22Rv1 (cell line): Measurements from ENCODE around the gene RAET1E.
"Not testable (repeated sequence)": the region's sequence is repeated elsewhere in the genome, so short reads cannot be mapped to it uniquely, and the experiment has no call there.

ENCODE experiments used
- ZFX ChIP-seq: fragments of 450-650 bp; IDR thresholded peaks from 2 replicates; pipeline ENCODE4 v1.6.1; 2017; ENCODE audit warnings: antibody characterized with exemption, borderline replicate concordance
- TF ChIP-seq, protein P1 (sequence below): fragments of 450-650 bp; IDR thresholded peaks from 2 replicates; pipeline ENCODE4 v1.5.1; 2017; ENCODE audit warnings: mild to moderate bottlenecking

GRCh38 chr6:149943321-149943720 is 45.4 kb upstream of the RAET1E start:
- TF ChIP-seq, protein P1, sequence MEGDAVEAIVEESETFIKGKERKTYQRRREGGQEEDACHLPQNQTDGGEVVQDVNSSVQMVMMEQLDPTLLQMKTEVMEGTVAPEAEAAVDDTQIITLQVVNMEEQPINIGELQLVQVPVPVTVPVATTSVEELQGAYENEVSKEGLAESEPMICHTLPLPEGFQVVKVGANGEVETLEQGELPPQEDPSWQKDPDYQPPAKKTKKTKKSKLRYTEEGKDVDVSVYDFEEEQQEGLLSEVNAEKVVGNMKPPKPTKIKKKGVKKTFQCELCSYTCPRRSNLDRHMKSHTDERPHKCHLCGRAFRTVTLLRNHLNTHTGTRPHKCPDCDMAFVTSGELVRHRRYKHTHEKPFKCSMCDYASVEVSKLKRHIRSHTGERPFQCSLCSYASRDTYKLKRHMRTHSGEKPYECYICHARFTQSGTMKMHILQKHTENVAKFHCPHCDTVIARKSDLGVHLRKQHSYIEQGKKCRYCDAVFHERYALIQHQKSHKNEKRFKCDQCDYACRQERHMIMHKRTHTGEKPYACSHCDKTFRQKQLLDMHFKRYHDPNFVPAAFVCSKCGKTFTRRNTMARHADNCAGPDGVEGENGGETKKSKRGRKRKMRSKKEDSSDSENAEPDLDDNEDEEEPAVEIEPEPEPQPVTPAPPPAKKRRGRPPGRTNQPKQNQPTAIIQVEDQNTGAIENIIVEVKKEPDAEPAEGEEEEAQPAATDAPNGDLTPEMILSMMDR = not testable (repeated sequence)
- TF ChIP-seq ZFX = not testable (repeated sequence)
